ENCODE measurements around the gene EDN3.
A peak's percentile ranks its signal among the peaks of the same experiment; 100 is the strongest.
"Not testable (repeated sequence)": the region's sequence is repeated elsewhere in the genome, so short reads cannot be mapped to it uniquely, and the experiment has no call there.

Gene EDN3

DNA sequence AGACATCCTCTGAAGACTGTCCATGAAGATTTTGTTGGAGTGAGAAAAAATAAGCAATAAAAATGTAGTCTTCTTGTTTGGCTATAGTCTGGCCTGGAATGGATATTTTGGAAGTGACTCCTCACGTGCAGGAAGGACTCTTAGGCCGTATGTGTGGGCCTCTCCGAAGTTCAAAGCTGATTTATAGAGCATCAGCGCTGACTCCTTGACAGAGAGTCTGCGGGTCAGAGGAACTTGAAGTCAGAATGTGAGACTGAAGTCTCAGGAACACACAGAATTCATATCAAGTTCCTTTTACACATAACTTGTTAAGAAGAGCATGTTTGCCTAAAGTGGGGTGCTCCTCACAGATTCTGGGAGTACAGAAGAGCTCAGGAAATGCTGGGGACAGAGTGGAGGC, 36.1 kb downstream of the EDN3 start:
- no peak for DNase-seq (ENCODE audit: low spot score)

DNA sequence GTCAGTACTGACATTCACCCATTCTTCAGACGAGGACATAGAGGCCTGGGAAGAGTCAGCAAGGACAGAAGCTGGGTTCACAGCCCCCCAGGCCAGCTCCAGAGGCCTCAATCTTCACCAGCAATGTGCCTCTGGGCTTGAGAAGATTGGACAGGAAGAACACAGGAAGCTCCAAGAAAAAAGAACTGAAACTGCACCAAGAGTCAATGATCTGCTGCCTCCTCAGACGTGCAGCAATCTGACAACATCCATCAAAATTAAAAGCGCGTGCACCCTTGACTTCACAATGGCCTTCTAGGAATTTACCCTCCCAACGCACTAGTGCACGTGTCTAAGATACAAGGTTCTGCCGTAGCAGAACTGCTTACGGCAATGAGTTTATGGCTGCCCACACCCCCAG, 38.0 kb downstream of the EDN3 start:
- not testable (repeated sequence) for DNase-seq (ENCODE audit: low spot score)

DNA sequence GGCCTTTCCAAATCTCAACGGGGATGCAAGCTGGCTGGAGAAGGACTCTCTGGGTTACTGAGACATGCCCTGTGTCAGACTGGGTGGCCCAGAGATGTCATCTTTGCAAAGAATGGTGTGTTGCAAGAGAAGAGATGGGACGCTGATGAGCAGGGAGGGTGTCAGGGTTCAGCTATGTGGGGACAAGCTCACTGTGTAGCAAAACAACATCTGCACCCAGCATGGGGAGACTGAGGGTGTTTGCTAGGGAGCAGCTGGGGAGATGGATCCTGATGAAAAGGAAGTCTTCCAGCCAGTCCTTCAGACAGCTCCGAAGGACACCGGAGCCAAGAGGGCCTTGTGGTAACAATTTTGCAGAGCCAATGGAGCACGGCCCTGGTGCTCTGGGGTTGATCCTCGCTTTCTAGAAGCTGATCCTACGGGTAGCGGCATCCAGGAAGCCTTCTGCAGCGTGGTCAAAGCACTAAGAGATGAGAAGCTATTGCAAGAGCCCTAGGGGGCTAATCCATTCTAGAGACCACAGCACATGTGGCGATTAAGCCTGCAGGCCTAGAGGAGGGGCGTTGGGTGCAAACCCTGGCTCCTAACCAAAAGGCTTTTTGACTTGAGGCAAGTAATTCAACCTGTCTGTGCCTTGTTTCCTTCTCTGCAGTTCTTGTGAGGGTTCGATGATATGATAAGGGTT, 39.9 kb downstream of the EDN3 start:
- no peak for DNase-seq (ENCODE audit: low spot score)

DNA sequence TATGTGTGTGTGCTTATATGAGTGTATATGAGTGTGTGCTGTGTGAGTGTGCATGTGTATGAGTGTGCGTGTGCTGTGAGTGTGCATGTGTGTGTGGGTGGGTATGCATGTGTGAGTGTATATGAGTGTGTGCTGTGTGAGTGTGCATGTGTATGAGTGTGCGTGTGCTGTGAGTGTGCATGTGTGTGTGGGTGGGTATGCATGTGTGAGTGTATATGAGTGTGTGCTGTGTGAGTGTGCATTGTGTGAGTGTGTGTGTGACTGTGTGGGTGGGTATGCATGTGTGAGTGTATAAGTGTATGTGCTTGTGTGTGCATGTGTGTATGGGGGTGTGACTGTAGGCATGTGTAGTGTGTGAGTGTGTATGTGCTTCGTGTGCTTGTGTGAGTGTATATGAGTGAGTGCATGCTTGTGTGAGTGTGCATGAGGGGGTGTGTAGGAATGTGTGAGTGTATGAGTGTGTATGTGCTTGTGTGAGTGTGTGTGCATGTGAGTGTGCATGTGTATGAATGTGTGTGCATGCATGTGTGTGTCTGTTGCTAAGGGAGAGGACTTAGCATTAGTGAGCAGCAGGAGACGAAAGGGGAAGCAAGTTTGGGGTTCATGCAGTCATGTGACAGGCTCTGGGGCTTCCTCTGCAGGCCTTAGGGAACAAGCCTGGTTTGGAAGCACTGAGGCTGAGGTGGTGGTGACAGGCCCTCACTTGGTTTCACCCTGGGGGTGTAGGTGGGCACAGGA, 41.0 kb downstream of the EDN3 start:
- not testable (repeated sequence) for DNase-seq (ENCODE audit: low spot score)

DNA sequence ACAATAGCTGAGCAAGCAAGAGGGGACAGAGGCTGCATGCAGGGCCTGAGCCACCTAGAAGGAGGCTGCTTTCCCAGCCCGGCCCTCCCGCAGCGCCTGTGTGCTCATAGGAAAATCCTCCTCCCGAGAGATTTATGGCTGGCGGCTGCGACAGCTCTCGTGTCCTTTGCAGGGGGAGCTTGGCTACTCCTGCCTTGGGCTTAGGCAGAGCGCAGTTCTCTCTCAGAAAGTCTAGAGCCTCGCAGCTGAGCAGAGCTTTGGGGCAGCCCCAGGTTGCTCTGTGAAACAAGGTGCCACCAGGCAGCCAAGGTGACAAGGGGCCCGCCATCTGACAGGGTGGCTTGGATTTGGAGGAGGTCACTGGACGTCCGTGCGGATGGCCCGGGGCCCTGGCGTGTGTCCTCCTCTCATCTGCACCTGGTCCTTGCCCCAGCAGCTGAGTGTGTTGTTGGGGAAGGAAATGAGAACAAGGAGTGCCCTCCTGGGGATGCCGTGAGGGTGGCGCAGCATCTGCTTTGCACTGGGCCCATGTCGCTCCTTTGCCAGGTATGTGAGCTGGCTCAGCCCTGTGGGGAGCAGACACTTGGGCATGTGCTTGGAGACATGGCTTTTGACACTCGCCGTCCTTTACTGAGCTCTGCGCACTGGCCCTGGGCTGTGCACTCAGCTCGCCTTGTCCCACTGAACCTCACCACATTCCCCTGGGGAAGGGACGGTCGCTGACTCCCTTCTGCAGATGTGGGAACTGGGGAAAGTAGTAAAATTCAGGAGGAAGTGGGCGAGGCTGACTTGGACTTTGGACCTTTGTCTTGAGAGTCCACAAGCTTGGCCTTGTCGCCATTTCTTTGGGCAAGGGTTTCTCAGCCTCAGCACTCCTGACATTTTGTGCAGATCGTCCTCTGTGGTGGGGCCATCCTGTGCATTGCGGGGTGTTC, 41.9 kb downstream of the EDN3 start:
- DNase-seq (ENCODE audit: low spot score): no peak

DNA sequence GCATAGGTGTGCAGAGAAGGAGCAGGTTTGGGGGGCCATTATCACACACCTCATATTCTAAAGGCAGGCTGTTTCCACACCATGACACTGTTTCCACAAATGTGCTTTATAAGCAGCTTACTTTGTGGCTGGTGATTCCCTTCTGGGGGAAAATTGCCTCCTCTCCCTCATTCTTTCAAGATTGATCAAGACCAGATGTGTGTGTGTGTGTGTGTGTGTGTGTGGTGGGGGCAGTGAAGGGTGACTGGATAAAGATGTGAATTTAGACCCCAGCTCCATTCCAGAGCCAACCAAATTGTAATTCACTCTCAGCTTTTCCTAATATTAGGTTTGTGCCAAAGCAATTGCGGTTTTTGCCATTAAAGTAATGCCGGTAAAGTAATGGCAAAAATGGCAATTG, 45.6 kb downstream of the EDN3 start:
- DNase-seq (ENCODE audit: low spot score): no peak

DNA sequence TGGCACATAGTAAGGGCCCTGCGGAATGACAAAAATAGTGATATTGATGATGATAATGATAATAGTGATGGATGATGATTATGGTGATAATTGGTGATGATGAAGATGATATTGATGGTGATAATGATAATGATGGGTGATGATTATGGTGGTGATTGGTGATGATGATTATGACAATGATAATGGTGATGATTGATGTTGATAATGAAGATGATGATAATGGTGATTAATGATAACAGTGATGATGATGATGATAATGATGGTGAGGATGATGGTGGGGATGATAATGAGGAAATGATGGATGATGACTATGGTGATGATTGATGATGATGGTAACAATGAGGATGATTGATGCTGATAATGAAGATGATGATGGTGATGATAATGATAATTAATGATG, 48.9 kb downstream of the EDN3 start:
- DNase-seq (ENCODE audit: low spot score): no peak

DNA sequence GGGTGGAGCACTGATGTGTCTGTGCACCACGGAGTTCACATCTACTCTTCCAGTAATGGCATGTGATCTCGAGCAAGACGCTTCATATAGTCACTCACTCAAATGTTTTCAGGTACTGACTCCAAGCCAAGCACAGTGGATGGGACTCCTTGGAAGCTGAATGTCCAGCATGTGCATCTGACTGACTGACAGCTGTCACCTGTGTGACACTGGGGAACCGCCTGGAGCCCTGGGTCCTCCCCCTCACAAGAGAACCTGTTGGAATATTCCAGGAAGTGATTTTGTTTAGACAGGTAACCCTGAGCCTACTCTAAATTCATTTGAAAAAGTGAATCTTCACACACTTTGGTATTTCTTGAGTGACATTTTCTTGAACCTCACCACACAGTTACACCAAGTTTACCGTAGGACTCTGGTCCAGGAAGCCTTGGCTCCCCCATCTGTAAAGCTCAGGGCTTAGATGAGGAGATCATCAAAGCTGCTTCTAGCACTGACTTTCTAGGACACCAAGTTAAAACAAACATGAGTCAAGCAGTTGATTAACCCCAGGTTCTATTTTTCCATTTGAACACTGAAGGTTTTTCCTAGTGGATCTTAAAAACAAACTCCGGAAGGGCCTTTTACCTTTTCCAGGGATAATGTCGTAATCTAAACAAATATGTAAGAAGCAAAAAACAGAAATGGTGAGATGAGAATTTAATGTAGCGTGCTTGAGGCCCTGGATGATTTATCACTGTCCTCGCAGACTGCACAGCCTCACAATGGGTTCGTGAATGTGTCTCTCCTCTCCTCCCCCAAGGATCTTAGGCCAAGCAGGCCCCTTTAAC, 50.1 kb downstream of the EDN3 start:
- no peak for DNase-seq (ENCODE audit: low spot score)

DNA sequence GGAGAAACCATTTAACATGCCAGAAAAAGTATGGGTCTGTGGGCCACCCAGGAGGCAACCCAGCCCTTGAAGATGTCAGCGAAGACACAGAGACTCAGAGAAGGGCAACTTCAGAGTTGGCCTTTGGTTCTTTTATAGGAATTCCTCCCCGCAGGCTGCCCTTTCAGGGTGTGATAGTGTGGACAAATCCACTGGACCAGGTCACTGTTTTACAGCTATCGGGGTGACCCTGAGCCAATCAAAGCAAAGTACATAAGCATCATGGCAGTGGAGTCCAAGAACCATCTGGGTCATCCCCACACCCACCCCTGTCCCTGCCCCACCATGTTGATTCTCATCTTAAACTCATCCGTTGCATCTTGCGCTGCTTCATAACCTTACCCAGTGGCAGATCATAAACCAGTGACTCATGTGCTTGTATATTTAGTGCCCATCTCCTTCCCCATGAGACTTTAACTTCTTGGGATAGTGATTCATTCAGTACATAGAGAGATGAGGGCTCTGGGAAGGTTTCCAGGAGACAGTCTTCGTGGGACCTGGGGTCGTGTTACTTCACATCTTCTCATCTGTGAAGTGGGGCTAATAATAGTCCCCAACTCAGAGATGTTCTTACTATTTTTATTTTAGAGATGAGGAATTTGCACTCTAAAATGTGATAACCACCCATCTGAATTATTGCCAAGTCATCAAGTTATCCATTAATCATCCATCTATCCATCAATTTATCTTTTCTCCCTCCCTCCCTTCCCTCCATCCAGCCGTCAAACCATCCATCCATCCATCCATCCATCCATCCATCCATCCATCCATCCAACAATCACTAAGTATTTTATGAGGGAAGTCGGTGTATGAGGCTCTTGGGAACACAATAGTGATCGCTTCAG, 51.0 kb downstream of the EDN3 start:
- peak; percentile 20 for DNase-seq (ENCODE audit: low spot score)

DNA sequence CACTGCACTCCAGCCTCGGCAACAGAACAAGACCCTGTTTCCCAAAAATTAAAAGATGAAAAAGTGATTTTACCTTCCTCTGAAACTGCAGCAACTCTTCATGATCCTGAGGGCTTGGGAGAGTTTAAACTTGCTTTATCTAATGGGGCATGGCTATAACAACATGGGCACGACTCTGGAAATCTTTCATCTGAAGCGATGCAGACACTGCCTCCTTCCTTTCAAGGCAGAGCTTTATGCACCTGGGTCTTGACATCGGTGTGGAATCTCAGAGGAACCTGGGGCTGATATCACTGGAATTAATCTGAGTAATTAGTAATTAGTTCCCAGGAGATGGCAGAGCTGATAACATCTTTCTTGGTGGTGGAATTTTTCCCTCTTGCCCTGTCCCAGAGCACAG, 52.1 kb downstream of the EDN3 start:
- DNase-seq (ENCODE audit: low spot score): no peak

DNA sequence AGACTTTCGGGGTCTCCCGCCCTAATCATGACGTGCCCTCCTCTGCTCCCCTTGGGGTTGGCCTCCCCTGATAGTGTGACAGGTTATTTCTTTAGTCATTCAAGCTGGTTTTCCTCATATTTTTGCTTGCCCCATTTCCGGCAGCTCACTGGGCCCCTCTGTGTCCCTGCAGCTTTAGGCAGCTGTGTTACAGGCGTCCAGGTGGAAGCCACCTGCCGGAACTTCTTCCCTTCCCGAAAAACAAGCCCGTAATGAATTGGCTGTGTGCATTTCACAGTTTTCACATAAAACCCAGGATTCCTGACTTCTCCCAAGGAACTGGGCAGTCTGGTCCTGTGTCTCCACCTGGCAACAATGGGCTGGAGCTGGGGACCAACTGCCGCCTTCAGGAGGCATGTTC, 52.6 kb downstream of the EDN3 start:
- DNase-seq (ENCODE audit: low spot score): no peak

DNA sequence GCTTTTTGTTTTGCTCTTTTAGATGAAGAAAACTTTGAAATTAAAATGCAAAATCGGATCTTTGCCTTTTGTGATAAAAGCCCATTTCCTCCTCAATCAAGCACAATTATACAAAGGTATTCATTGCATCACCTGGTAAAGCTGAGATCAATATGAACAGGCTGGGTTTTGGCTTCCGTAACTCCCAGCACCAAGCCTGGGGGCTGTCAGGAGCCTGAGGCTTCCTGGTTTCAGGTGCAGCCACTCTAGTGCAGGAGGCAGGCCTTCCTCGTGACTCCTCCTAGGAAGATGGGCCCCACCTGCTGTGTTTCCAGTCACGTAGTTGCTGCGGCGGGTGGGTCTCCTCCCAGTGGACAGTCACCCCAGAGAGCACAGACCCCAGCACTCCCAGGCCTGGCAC, 54.0 kb downstream of the EDN3 start:
- no peak for DNase-seq (ENCODE audit: low spot score)

DNA sequence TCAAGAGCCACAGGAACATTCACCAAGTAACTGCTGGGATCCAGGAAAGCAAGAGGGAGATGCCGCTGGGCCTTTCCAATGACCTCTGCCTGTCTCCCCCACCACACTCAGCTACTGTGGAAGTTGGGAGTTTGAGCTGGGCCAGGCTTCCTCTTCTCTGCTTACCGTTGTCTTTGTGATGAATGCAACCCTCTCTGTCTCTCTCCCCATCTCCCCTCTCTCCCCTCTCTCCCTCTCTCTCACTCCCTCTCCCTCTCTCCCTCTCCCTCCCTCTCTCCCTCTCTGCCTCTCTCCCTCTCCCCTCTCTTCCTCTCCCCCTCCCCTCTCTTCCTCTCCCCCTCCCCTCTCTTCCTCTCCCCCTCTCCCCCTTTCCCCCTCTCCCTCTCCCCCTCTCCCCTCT, 54.8 kb downstream of the EDN3 start:
- no peak for DNase-seq (ENCODE audit: low spot score)

DNA sequence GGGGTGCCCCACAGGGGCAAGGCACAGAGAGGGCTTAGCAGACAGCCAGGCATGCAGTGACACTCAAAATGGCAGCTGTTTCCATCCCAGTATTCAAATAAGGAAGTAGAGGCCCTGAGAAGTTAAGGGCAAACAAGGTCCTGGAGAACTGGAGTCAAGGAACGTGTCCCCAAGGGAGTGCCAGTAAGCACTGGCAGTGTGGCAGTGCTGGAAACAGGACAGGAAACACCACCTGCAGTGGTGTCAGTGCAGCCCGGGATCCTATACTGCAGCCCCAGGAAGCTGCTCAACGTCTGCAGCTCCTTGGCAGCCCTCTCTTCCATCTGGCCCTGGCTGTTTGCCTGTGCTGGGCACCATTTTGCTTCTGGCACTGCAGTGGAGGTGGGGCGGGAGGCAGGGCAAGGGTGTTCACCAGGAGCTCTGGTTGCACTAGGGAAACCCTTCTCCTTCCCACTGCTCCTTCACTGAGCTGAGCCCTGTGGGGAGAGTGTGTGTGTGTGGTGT, 56.3 kb downstream of the EDN3 start:
- DNase-seq (ENCODE audit: low spot score): no peak

DNA sequence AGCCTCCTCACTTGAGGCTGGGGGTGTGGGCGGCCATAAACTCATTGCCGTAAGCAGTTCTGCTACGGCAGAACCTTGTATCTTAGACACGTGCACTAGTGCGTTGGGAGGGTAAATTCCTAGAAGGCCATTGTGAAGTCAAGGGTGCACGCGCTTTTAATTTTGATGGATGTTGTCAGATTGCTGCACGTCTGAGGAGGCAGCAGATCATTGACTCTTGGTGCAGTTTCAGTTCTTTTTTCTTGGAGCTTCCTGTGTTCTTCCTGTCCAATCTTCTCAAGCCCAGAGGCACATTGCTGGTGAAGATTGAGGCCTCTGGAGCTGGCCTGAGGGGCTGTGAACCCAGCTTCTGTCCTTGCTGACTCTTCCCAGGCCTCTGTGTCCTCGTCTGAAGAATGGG, 58.4 kb downstream of the EDN3 start:
- DNase-seq (ENCODE audit: low spot score): not testable (repeated sequence)

DNA sequence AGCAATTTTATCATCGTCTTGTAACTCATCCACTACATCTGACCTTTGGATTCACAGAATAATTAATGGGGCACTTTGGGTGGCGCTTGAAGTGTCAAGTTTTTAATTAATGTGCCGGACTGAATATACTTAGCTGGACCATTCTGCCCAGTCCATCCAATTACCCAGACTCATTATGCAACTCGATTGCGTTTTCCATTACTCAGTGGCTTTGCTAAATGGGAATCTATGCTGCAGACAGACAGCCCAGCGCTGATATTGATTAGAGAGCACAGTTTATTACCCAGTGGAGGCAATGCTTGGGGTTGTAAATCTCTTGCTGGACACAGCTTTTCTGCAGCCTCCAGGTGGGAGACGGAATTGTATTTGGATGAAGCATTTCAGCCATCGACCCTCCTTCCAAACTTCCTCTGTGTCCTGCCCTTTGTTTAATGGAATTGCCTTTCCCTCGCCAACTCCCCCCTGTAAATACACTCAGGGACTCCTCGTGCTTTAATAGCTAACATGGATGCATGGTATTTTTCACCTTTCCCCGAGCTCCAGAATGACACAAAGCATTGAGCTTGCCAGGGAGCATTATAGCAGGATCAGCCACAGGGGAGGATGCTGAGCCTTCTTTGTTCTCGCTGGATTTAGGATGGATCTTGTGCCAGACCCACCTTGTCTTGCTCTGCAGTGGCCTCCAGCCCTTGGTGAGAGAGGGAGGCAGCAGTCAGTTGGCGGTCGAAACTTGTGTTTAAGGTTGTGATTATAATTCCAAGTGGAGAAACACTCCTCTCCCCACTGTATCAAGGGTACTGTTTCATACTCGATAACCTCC, 59.7 kb downstream of the EDN3 start:
- no peak for DNase-seq (ENCODE audit: low spot score)

DNA sequence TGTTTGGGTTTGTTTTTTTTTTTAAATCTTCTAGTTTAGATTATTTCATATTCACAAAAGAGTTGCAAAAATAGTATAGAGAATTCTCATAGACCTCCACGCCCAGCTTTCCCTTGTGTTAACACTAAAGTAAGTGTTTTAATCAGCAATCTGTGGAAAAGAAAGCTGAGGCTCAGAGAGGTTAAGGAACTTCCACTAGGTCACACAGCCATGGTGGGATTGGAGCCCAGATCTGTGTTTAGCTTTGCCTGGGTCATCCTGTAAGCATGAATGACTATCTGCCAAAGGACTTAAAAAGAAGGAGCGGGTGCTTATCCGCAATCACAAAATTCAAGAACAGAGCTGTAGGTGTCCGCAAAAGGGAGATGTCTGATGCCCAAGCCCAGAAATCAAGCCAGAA, 60.5 kb downstream of the EDN3 start:
- DNase-seq (ENCODE audit: low spot score): no peak

DNA sequence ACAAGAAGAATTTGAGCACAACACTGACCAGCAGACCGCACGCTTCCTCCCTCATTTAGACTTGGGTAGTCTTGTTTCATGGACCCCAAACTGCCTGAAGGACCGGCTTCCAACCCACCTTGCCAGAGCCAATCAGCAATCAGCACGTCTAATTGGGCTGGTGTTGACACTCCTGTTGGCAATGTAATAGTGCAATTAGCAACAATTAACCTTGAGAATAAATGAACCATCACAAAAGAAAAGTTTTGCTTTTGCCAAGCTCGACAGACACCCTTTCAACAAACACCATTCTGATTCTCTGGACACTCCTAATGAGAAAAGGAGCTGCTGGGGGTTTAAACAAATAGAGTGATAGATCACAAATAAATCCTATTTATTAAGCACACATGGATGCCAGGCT, 61.0 kb downstream of the EDN3 start:
- DNase-seq (ENCODE audit: low spot score): no peak

DNA sequence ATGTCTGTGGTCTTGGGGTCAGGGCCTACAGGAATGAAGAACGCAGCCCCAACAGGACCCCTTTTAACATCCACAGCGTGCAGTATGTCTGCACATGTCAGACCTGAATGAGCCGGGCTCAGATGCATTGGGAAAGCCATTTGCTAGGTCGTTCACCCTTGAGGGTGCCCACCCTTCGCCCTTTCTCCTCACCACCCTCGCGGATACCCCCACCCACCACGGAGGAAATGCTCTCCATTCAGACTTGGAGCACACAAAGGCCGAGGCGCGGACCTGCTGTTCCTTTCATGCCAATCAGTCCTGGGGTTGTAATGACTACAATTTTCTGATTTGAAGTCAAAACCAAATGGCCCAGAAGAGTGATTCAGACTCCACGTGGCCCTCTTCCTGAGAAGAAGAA, 62.7 kb downstream of the EDN3 start:
- DNase-seq (ENCODE audit: low spot score): no peak

DNA sequence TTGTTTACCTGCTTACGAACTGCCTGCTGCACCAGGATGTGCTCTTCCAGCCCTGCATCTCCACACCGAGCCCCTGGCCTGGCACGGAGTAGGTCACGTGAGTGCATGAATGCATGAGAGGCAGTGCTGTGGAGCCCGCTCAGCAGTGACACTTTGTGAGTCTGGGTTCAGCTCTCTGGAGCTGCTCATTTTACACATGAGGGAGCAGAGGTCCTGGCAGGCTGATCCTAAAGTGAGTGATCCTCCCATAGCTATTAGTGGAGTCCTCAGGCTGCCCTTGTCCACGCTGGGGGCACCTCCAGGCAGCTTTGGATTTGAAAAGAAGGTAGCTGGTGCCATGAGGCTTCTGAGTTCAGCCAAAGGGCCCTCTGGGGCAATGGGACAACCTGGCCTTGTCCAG, 64.2 kb downstream of the EDN3 start:
- DNase-seq (ENCODE audit: low spot score): no peak
